PC-3 (cell line): ENCODE measurements around the gene PKD1L1.

Experiments used
- EZH2 ChIP-seq: fragments of 300-600 bp; sonication (generic); IDR thresholded peaks from one replicate; pipeline ENCODE4 v1.6.1; 2017; ENCODE audit warnings: antibody characterized with exemption, mild to moderate bottlenecking, low read length; ENCODE audit not compliant: unreplicated experiment
- TF ChIP-seq, protein P1 (sequence below): fragments of 300-600 bp; sonication (generic); conservative IDR thresholded peaks from 2 replicates; pipeline ENCODE4 v1.5.1; 2017; ENCODE audit warnings: antibody characterized with exemption, low read depth, mild to moderate bottlenecking, low read length

GRCh38 chr7:47895026-47895425, 53.2 kb downstream of the PKD1L1 start:
- TF ChIP-seq, protein P1, sequence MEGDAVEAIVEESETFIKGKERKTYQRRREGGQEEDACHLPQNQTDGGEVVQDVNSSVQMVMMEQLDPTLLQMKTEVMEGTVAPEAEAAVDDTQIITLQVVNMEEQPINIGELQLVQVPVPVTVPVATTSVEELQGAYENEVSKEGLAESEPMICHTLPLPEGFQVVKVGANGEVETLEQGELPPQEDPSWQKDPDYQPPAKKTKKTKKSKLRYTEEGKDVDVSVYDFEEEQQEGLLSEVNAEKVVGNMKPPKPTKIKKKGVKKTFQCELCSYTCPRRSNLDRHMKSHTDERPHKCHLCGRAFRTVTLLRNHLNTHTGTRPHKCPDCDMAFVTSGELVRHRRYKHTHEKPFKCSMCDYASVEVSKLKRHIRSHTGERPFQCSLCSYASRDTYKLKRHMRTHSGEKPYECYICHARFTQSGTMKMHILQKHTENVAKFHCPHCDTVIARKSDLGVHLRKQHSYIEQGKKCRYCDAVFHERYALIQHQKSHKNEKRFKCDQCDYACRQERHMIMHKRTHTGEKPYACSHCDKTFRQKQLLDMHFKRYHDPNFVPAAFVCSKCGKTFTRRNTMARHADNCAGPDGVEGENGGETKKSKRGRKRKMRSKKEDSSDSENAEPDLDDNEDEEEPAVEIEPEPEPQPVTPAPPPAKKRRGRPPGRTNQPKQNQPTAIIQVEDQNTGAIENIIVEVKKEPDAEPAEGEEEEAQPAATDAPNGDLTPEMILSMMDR = no peak
- no peak for TF ChIP-seq EZH2
